PC-9 (cell line): Measurements from ENCODE around the gene CADM1.

Source experiments
- CTCF ChIP-seq: fragments of 200-600 bp; sonication (generic); conservative IDR thresholded peaks from 2 replicates; pipeline ENCODE4 v1.6.1; 2017; ENCODE audit warnings: mixed run types, antibody characterized with exemption, mild to moderate bottlenecking, moderate library complexity
- EZH2 ChIP-seq: fragments of 200-600 bp; sonication (generic); IDR thresholded peaks from 2 replicates; pipeline ENCODE4 v1.8.0; 2017; ENCODE audit warnings: antibody characterized with exemption, low read depth

DNA sequence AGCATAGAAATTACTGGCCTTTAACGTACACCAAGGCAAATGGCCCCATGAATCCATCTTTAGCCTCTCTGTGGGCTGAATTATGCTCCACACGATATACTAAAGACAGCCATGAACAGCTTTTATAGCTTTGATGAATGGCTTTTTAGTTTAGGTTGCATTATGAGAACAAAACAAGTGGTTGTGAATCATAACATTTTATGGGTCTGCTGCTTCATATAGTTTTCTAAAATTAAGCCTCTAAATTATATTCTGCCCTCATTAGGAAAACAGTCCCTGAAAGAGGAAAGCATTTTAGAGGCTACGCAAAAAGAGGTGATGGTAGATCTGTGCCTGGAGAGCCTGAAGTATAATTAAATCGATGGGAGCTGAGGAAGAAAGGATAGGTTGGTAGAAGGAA lies 221.3 kb downstream of the CADM1 start:
- TF ChIP-seq CTCF (no peak), EZH2 (no peak)
